Endothelial cell of umbilical vein (primary cell): ENCODE results near the gene COPS9. TPM values are rescaled to one million over a fixed set of nuclear protein-coding genes. Genes with fewer than 3 reads are reported as not detected.

Experiments used
- BruUV-seq: library from RNA; stranded (reverse); fragments of 400-500 nt; replicated peaks from 2 replicates; lab custom pipeline; 2021; lab: Mats Ljungman, UMichigan
- CTCF ChIA-PET: fragments of 300-600, 350-600 bp; sonication (Branson Sonifier 250); formaldehyde crosslinking; loops from one replicate; lab custom pipeline; 2021; ENCODE audit warnings: antibody characterized with exemption, inconsistent platforms; lab: Charles Lee
- POLR2A ChIA-PET: fragments of 300-600, 350-600 bp; sonication (Branson Sonifier 250); formaldehyde crosslinking; loops from one replicate; lab custom pipeline; 2021; ENCODE audit warnings: antibody characterized with exemption, inconsistent platforms; lab: Charles Lee
- DNase-seq: peaks from one replicate; pipeline ENCODE4 v3.0.0-alpha.2; 2011; ENCODE audit warnings: low read depth, low spot score
- FAIRE-seq: peaks from 2 replicates; lab custom pipeline; 2011; peaks lifted over from hg19 to GRCh38; lab: Jason Lieb, UNC
- H2AFZ ChIP-seq: 2 replicates; pipeline ENCODE4 v1.6.0; 2012; ENCODE audit warnings: low read depth, low read length, control low read depth, inconsistent platforms
- H3K27ac ChIP-seq: 2 replicates; pipeline ENCODE4 v1.5.1; 2011; ENCODE audit warnings: low read depth, mild to moderate bottlenecking, control low read depth, low read length, moderate library complexity; ENCODE audit not compliant: insufficient read depth
- H3K27me3 ChIP-seq, 2 experiments: 2 replicates each; pipeline versions ENCODE4 v1.6.0 to v1.6.1; 2011; ENCODE audit warnings: low read length in 2 of 2, mixed read lengths in 1 of 2; ENCODE audit not compliant: control insufficient read depth in 2 of 2, insufficient read depth in 2 of 2
- H3K36me3 ChIP-seq, 2 experiments: 2 replicates in 1 of 2; 3 replicates in 1 of 2; pipeline ENCODE4 v1.5.1; 2011; ENCODE audit warnings: low read length in 2 of 2, mild to moderate bottlenecking in 1 of 2, moderate library complexity in 1 of 2; ENCODE audit not compliant: control insufficient read depth in 2 of 2, insufficient read depth in 2 of 2; ENCODE audit errors: extremely low read depth in 1 of 2
- H3K4me1 ChIP-seq: 3 replicates; pipeline ENCODE4 v1.5.1; 2011; ENCODE audit warnings: mild to moderate bottlenecking, low read length; ENCODE audit not compliant: control insufficient read depth, insufficient read depth; ENCODE audit errors: extremely low read depth
- H3K4me2 ChIP-seq: 2 replicates; pipeline ENCODE4 v1.6.1; 2011; ENCODE audit warnings: low read length, control low read depth, mixed read lengths; ENCODE audit not compliant: insufficient read depth
- H3K4me3 ChIP-seq, 3 experiments: fragments of 200-600 bp in 1 of 3; sonication (generic), shearing (Covaris generic) in 1 of 3; replicated peaks in 1 of 3; 2 replicates each; pipeline ENCODE4 v1.5.1; 2011 to 2016; ENCODE audit warnings: control low read depth in 3 of 3, low read length in 3 of 3, mild to moderate bottlenecking in 2 of 3, inconsistent platforms in 1 of 3, low read depth in 1 of 3, moderate library complexity in 1 of 3; ENCODE audit not compliant: insufficient read depth in 1 of 3
- H3K79me2 ChIP-seq: 2 replicates; pipeline ENCODE4 v1.6.0; 2012; ENCODE audit warnings: low read length, inconsistent platforms; ENCODE audit not compliant: control insufficient read depth, insufficient read depth
- H3K9ac ChIP-seq: replicated peaks from 2 replicates; pipeline ENCODE3; 2011; ENCODE audit warnings: low read length, control low read depth; ENCODE audit not compliant: insufficient read depth; ENCODE audit errors: extremely low read depth
- H3K9me1 ChIP-seq: replicated peaks from 3 replicates; pipeline ENCODE4 v1.6.0; 2011; ENCODE audit warnings: mild to moderate bottlenecking, low read length; ENCODE audit not compliant: control insufficient read depth, insufficient read depth; ENCODE audit errors: extremely low read depth
- H3K9me3 ChIP-seq: replicated peaks from 2 replicates; pipeline ENCODE4 v1.5.1; 2012; ENCODE audit warnings: low read length, inconsistent platforms; ENCODE audit not compliant: control insufficient read depth, insufficient read depth
- H4K20me1 ChIP-seq: replicated peaks from 2 replicates; pipeline ENCODE3; 2011; ENCODE audit warnings: mild to moderate bottlenecking, low read length; ENCODE audit not compliant: control insufficient read depth, insufficient read depth; ENCODE audit errors: extremely low read depth
- CTCF ChIP-seq, 2 donors: IDR thresholded peaks; 1 replicate in 1 of 2; 2 replicates in 1 of 2; pipeline ENCODE4 v1.5.1; 2011; ENCODE audit warnings: low read length in 2 of 2, mild to moderate bottlenecking in 2 of 2, moderate library complexity in 2 of 2, control low read depth in 1 of 2, inconsistent platforms in 1 of 2, low read depth in 1 of 2; ENCODE audit not compliant: insufficient read depth in 1 of 2; ENCODE audit errors: extremely low read depth in 1 of 2
- EZH2 ChIP-seq: IDR thresholded peaks from 2 replicates; pipeline ENCODE4 v1.6.1; 2012; ENCODE audit warnings: borderline replicate concordance, low read depth, mild to moderate bottlenecking, moderate library complexity, low read length, inconsistent platforms; ENCODE audit not compliant: severe bottlenecking
- FOS ChIP-seq: IDR thresholded peaks from 2 replicates; pipeline ENCODE4 v1.6.1; 2011; ENCODE audit warnings: mild to moderate bottlenecking, low read length, moderate library complexity, borderline replicate concordance; ENCODE audit not compliant: insufficient read depth
- GATA2 ChIP-seq: IDR thresholded peaks from 2 replicates; pipeline ENCODE4 v1.7.0; 2011; ENCODE audit warnings: low read depth, mild to moderate bottlenecking, moderate library complexity, mixed read lengths, low read length; ENCODE audit not compliant: insufficient read length, insufficient read depth
- JUN ChIP-seq: IDR thresholded peaks from 2 replicates; pipeline ENCODE4 v1.6.1; 2011; ENCODE audit warnings: borderline replicate concordance, low read depth; ENCODE audit not compliant: insufficient read length, insufficient read depth
- MAX ChIP-seq: IDR thresholded peaks from 2 replicates; pipeline ENCODE4 v1.6.1; 2011; ENCODE audit not compliant: insufficient read depth, insufficient read length
- MYC ChIP-seq: IDR thresholded peaks from one replicate; pipeline ENCODE4 v1.6.1; 2011; ENCODE audit warnings: mild to moderate bottlenecking, low read depth, low read length
- POLR2A ChIP-seq: IDR thresholded peaks from 2 replicates; pipeline ENCODE4 v1.6.1; 2012; ENCODE audit warnings: low read depth, mild to moderate bottlenecking, control low read depth, low read length
- POLR2AphosphoS5 ChIP-seq: IDR thresholded peaks from 2 replicates; pipeline ENCODE4 v1.6.1; 2012; ENCODE audit warnings: low read depth, mild to moderate bottlenecking, control low read depth, low read length, moderate library complexity; ENCODE audit not compliant: insufficient read depth
- dilution Hi-C: fragments of 300-500 bp; cut with MboI; formaldehyde crosslinking; loops from one replicate; pipeline ENCODE4 v1.15.0; 2019; ENCODE audit warnings: low sequenced_read_pairs; ENCODE audit not compliant: extremely low pct_ligation_motif_present
- intact Hi-C: fragments of 100-400 bp; cut with micrococcal nuclease; formaldehyde crosslinking; loops from one replicate; pipeline ENCODE4 v1.10.0; 2022
- polyA plus RNA-seq, 4 experiments: library from polyadenylated mRNA; depleted of rRNA in 3 of 4; stranded (reverse) in 3 of 4; unstranded in 1 of 4; fragments of >200 nt; gene quantifications; 2 replicates each; pipeline versions ENCODE4 v1.2.1 to v1.2.3, GENCODE V29; 2011 to 2012; ENCODE audit warnings: missing spikeins in 1 of 4
- total RNA-seq: library from RNA; stranded (reverse); gene quantifications from 2 replicates; pipeline ENCODE4 v1.2.3, GENCODE V29; 2021

Gene COPS9
- total and polyA plus RNA-seq, 2 donors (not counting 3 experiments of a cell fraction or from before 2014, with no cell fraction given), result 196 to 361 TPM

GRCh38 chr2:240147911-240148587, 11.9 kb upstream of the COPS9 start:
- BruUV-seq, result no TSS peak
- H3K9ac ChIP-seq, result no peak overlapping the region
- ChIA-PET CTCF (interaction anchor here (1.7 kb wide), 1 partner anchor 87 kb away, joined by 4 read pairs; no protein-coding TSS in a partner anchor), POLR2A (no interaction called here)
- no peak overlapping the region for H2AFZ ChIP-seq
- H3K27me3 ChIP-seq, result no peaks in the 10 kb centered on the region
- no peaks in the 10 kb centered on the region for H3K9me1 ChIP-seq
- no peaks in the 10 kb centered on the region for H3K4me1 ChIP-seq
- H3K79me2 ChIP-seq, result no peaks in the 10 kb centered on the region
- FAIRE-seq (no peak), DNase-seq (no peak)
- TF ChIP-seq FOS (no peak), MAX (peak; percentile 22), POLR2A (no peak)
- no peak overlapping the region for H3K4me2 ChIP-seq
- intact Hi-C loops, result loop anchor here (10.0 kb wide), 1 partner anchor 213 kb away; no protein-coding TSS in a partner anchor
- H3K9me3 ChIP-seq, result no peaks in the 10 kb centered on the region
- no peak overlapping the region for H3K4me3 ChIP-seq
- no peak overlapping the region for H3K27ac ChIP-seq
- dilution Hi-C loops, result no loop called here
- no peaks in the 10 kb centered on the region for H3K36me3 ChIP-seq
- H4K20me1 ChIP-seq, result no peaks in the 10 kb centered on the region

- Histone ChIP-seq H3K4me2 (no peak overlapping the region), H3K27me3 (no peaks in the 10 kb centered on the region), H3K27ac (no peak overlapping the region), H3K79me2 (no peaks in the 10 kb centered on the region), H3K36me3 (no peaks in the 10 kb centered on the region), H3K9ac (no peak overlapping the region), H2AFZ (no peak overlapping the region), H3K9me1 (no peaks in the 10 kb centered on the region), H3K9me3 (no peaks in the 10 kb centered on the region), H4K20me1 (no peaks in the 10 kb centered on the region), H3K4me3 (no peak overlapping the region), H3K4me1 (no peaks in the 10 kb centered on the region)
- dilution Hi-C loops (no loop called here), intact Hi-C loops (loop anchor here (10.0 kb wide), 1 partner anchor 213 kb away; no protein-coding TSS in a partner anchor)
- TF ChIP-seq JUN (no peak), MAX (no peak), FOS (no peak), GATA2 (no peak), CTCF (IDR thresholded peaks at IDR 0.05; ENCODE audit: extremely low read depth in 1 of 2, insufficient read depth in 1 of 2, low read depth in 1 of 2, low read length in 2 of 2) (no peak), POLR2A (no peak), EZH2 (no peak), MYC (no peak), POLR2AphosphoS5 (no peak)
- ChIA-PET POLR2A (no interaction called here), CTCF (no interaction called here)
- no TSS peak for BruUV-seq
- FAIRE-seq (no peak), DNase-seq (no peak)
These were observed 11.3 kb upstream of the COPS9 start for GRCh38 chr2:240147382-240147781.
